HG03108 (cell line): Measurements from ENCODE around the gene UVSSA.
"Not testable (repeated sequence)": the region's sequence is repeated elsewhere in the genome, so short reads cannot be mapped to it uniquely, and the experiment has no call there.

Experiments
- ATAC-seq: cut with Tn5 transposase; IDR thresholded peaks from one replicate; pipeline ENCODE4 v1.9.1; 2021; ENCODE audit warnings: moderate library complexity; ENCODE audit not compliant: unreplicated experiment

UVSSA gene

GRCh38 chr4:1393866-1394265 is 46.9 kb downstream of the UVSSA start:
- no peak for ATAC-seq

DNA sequence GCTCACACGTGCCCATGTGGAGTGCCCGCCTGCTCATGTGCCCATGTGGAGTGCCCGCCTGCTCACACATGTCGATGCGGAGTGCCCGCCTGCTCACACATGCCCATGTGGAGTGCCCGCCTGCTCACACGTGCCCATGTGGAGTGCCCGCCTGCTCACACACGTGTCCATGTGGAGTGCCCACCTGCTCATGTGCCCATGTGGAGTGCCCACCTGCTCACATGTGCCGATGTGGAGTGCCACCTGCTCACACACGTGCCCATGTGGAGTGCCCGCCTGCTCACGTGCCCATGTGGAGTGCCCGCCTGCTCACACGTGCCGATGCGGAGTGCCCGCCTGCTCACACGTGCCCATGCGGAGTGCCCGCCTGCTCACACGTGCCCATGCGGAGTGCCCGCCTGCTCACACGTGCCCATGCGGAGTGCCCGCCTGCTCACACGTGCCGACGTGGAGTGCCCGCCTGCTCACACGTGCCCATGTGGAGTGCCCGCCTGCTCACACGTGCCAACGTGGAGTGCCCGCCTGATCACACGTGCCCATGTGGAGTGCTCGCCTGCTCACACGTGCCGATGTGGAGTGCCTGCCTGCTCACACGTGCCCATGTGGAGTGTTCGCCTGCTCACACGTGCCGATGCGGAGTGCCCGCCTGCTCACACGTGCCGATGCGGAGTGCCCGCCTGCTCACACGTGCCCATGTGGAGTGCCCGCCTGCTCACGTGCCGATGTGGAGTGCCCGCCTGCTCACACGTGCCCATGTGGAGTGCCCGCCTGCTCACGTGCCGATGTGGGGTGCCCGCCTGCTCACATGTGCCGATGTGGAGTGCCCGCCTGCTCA is 47.8 kb downstream of the UVSSA start:
- not testable (repeated sequence) for ATAC-seq

DNA sequence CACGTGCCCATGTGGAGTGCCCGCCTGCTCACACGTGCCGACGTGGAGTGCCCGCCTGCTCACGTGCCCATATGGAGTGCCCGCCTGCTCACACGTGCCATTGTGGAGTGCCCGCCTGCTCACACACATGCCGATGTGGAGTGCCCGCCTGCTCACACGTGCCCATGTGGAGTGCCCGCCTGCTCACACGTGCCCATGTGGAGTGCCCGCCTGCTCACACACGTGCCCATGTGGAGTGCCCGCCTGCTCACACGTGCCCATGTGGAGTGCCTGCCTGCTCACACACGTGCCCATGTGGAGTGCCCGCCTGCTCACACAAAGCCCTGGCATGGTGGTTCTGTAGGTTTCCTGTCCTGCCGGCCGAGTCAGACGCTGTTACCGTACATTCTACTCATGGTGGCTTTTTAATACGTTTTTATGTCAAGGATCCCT is 48.4 kb downstream of the UVSSA start:
- ATAC-seq, result not testable (repeated sequence)

- ATAC-seq, result no peak
Observed at GRCh38 chr4:1395941-1396805, 49.2 kb downstream of the UVSSA start.

GRCh38 chr4:1396806-1397455 is 49.9 kb downstream of the UVSSA start:
- no peak for ATAC-seq

GRCh38 chr4:1398681-1399507 is 51.9 kb downstream of the UVSSA start:
- no peak for ATAC-seq

- no peak for ATAC-seq
Observed at GRCh38 chr4:1399508-1400190, 52.6 kb downstream of the UVSSA start.

- ATAC-seq, result no peak
Observed at GRCh38 chr4:1400191-1400805, 53.3 kb downstream of the UVSSA start.

- no peak for ATAC-seq
Observed at GRCh38 chr4:1400831-1401408, 53.9 kb downstream of the UVSSA start.

GRCh38 chr4:1401409-1402020 is 54.5 kb downstream of the UVSSA start:
- ATAC-seq, result no peak

DNA sequence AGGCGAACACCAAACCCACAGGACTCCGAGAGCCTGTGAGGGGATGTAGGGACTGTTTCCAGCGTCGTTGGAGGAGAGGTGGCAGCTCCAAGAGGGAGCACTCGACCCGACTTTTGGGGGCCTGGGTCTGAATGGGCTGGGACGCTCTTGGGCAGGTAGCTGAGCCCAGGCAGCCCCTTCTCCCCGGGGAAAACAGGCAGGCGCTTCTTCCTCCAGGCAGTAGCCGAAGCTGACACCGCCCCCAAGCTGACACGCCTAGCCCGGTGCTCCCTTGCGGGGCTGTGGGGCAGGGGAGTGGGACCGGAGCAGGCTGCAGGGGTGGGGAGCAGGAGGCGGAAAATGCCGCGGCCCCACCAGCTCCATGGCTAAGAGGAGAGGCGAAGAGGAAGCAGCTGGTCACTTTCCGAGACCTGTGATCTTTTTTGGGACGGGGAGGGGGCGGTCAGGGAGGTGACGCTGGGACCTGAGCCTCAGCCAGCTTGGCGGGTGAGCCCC is 55.1 kb downstream of the UVSSA start:
- ATAC-seq, result no peak

- ATAC-seq, result no peak
Observed at GRCh38 chr4:1402516-1403091, 55.6 kb downstream of the UVSSA start.

- ATAC-seq, result no peak
Observed at GRCh38 chr4:1403177-1403583, 56.2 kb downstream of the UVSSA start.

- ATAC-seq, result no peak
Observed at GRCh38 chr4:1403591-1404572, 56.9 kb downstream of the UVSSA start.

GRCh38 chr4:1404573-1405253 is 57.7 kb downstream of the UVSSA start:
- no peak for ATAC-seq

GRCh38 chr4:1405254-1405635 is 58.2 kb downstream of the UVSSA start:
- ATAC-seq, result no peak
